Prostate gland (tissue), 2 donors: ENCODE measurements around the gene LEKR1. TPM values are rescaled to one million over a fixed set of nuclear protein-coding genes. Genes with fewer than 3 reads are reported as not detected.

Source experiments
- DNase-seq: peaks from one replicate; pipeline ENCODE4 v3.0.0-alpha.2; 2019; ENCODE audit warnings: low spot score
- H3K27ac ChIP-seq, 2 donors: fragments of 200-600 bp; sonication (generic); 2 replicates each; pipeline ENCODE4 v1.5.1; 2017 to 2019
- H3K27me3 ChIP-seq: fragments of 200-600 bp; sonication (generic); replicated peaks from 2 replicates; pipeline ENCODE4 v1.5.1; 2019; ENCODE audit not compliant: insufficient read depth
- H3K36me3 ChIP-seq, 2 donors: fragments of 200-600 bp; sonication (generic); 1 replicate in 1 of 2; 2 replicates in 1 of 2; pipeline versions ENCODE4 v1.5.1 to v1.8.1; 2017 to 2019
- H3K4me1 ChIP-seq: fragments of 200-600 bp; sonication (generic); replicated peaks from 2 replicates; pipeline ENCODE4 v1.5.1; 2019
- H3K4me3 ChIP-seq, 2 donors: fragments of 200-600 bp; sonication (generic); 2 replicates each; pipeline ENCODE4 v1.5.1; 2017 to 2019
- H3K9me3 ChIP-seq: fragments of 200-600 bp; sonication (generic); 2 replicates; pipeline ENCODE4 v1.5.1; 2017
- POLR2A ChIP-seq: fragments of 450-650 bp; IDR thresholded peaks from one replicate; pipeline ENCODE4 v1.6.1; 2016; ENCODE audit warnings: antibody characterized with exemption, mild to moderate bottlenecking
- POLR2AphosphoS5 ChIP-seq: sonication (generic); formaldehyde crosslinking; IDR thresholded peaks from one replicate; pipeline ENCODE4 v1.6.1; 2017; ENCODE audit warnings: antibody characterized with exemption
- WGBS: methylation state at CpG from one replicate; pipeline ENCODE4 v1.1.5; 2018; 5-methylcytosine and 5-hydroxymethylcytosine counted together
- intact Hi-C: fragments of 100-400 bp; cut with DNase I; formaldehyde crosslinking; loops from one replicate; pipeline ENCODE4 v1.14.2; 2022
- total RNA-seq, 2 donors: library from RNA; depleted of rRNA; stranded (reverse); fragments of >200 nt; gene quantifications; one replicate each; pipeline ENCODE4 v1.1.0, GENCODE V29; 2016
- TF ChIP-seq, protein P1 (sequence below), 4 experiments: fragments of 200-600 bp in 2 of 4; fragments of 450-650 bp in 2 of 4; sonication (generic) in 2 of 4; IDR thresholded peaks; 1 replicate in 3 of 4; 2 replicates in 1 of 4; pipeline ENCODE4 v1.5.1; 2016 to 2019; ENCODE audit warnings: antibody characterized with exemption in 4 of 4, mild to moderate bottlenecking in 2 of 4, moderate library complexity in 2 of 4

LEKR1 gene
- total RNA-seq, 2 donors from 2014 or later: 2.2 to 4.4 TPM

DNA sequence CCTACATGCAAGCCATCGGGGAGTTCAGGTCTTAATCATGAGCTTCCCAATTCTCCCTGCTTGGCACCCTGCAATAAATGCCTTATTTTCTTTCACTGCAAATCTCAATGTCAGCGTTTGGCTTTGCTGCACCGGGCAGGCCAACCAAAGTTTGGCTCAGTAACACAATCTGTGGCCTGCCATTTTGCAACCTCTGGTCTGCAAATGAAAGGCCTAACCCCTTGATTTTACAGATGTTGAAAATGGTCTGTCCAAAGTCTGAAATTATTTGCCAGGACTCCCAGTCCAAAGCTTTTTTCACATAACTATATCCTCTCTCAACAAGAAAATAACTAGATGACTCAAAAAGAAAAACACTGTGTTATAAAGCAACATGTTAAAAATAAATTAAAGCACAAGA is 34.0 kb upstream of the LEKR1 start:
- H3K4me1 ChIP-seq: no peaks in the 10 kb centered on the region
- DNase-seq: no peak
- TF ChIP-seq POLR2AphosphoS5: no peak
- TF ChIP-seq, protein P1, sequence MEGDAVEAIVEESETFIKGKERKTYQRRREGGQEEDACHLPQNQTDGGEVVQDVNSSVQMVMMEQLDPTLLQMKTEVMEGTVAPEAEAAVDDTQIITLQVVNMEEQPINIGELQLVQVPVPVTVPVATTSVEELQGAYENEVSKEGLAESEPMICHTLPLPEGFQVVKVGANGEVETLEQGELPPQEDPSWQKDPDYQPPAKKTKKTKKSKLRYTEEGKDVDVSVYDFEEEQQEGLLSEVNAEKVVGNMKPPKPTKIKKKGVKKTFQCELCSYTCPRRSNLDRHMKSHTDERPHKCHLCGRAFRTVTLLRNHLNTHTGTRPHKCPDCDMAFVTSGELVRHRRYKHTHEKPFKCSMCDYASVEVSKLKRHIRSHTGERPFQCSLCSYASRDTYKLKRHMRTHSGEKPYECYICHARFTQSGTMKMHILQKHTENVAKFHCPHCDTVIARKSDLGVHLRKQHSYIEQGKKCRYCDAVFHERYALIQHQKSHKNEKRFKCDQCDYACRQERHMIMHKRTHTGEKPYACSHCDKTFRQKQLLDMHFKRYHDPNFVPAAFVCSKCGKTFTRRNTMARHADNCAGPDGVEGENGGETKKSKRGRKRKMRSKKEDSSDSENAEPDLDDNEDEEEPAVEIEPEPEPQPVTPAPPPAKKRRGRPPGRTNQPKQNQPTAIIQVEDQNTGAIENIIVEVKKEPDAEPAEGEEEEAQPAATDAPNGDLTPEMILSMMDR (IDR thresholded peaks at IDR 0.05): no peak
- no peak for TF ChIP-seq POLR2A
- no peak overlapping the region for H3K27ac ChIP-seq
- intact Hi-C loops: no loop called here
- H3K36me3 ChIP-seq: no peaks in the 10 kb centered on the region
- no peak overlapping the region for H3K4me3 ChIP-seq
- H3K9me3 ChIP-seq: no peaks in the 10 kb centered on the region
- WGBS: 87% methylated on average over 3 of the region's 3 CpGs
- H3K27me3 ChIP-seq: no peaks in the 10 kb centered on the region

DNA sequence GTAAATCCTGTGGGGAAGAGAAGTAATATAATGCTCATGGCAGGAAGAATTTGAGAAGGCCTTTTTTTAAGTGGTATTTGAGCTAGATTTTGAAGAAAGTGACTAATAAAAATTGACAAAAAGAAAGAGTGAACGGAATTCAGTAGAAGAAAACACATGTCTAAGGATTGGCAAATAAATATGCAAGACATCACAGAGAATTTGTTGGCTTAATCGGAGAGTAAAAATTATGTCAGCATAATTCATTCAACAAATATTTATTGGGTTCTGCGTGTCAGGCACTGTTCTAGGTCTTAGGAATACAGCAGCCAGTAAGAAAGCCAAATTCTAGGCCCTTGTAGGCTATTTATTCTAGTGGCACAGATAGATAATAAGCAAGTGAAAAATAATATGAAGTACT is 33.6 kb upstream of the LEKR1 start:
- 47% methylated on average over 3 of the region's 3 CpGs for WGBS
- no peak for DNase-seq
- intact Hi-C loops: no loop called here

DNA sequence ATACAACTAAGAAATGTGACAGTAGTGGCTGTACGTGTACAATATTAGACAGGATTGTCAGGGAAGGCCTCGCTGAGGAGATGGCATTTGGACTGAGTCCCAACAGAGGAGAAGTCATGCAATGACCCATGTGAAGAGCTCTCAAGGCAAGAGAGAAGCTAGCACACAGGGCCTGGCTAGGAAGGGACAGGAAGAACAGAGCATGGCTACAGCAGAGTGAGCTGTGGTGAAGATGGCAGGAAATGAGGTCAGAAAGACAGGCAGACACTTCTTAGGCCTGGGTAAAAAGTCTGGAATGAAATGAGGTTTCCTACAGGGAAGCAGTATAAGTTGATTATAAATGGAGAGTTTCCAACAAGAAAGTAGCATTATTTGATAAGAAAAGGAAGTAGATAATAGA is 33.2 kb upstream of the LEKR1 start:
- H3K4me1 ChIP-seq: no peaks in the 10 kb centered on the region
- no peak overlapping the region for H3K27ac ChIP-seq
- 89% methylated on average over 2 of the region's 2 CpGs for WGBS
- TF ChIP-seq, protein P1 (IDR thresholded peaks at IDR 0.05): no peak
- TF ChIP-seq POLR2AphosphoS5: no peak
- no peak for TF ChIP-seq POLR2A
- DNase-seq: no peak
- no peaks in the 10 kb centered on the region for H3K36me3 ChIP-seq
- intact Hi-C loops: no loop called here
- no peaks in the 10 kb centered on the region for H3K9me3 ChIP-seq
- H3K27me3 ChIP-seq: no peaks in the 10 kb centered on the region
- H3K4me3 ChIP-seq: no peak overlapping the region

More for the DNA sequence above, 33.6 kb upstream of the LEKR1 start:
- no peaks in the 10 kb centered on the region for H3K36me3 ChIP-seq
- TF ChIP-seq, protein P1 (IDR thresholded peaks at IDR 0.05): no peak
- TF ChIP-seq POLR2A: no peak
- TF ChIP-seq POLR2AphosphoS5: no peak
- no peak overlapping the region for H3K4me3 ChIP-seq
- no peaks in the 10 kb centered on the region for H3K4me1 ChIP-seq
- no peaks in the 10 kb centered on the region for H3K27me3 ChIP-seq
- no peak overlapping the region for H3K27ac ChIP-seq
- no peaks in the 10 kb centered on the region for H3K9me3 ChIP-seq

DNA sequence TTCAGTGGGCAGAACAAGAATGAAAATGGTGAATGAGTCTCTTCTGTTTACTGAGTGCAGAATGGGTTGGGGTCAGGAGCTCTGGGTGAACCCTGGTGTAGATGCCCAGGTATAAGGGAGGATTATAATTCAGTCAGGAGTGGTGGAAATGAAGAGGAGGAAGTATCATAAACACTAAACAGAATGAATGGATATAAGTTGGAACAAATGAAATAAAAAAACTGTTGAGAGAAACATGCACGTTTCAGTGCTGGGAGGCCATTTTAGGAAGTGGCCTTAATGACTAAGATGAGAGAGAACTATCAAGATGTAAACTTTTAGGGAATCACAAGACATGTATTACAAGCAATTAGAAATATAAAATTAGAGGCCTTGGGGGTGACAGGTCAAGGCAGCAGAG is 32.8 kb upstream of the LEKR1 start:
- Histone ChIP-seq H3K27ac (no peak overlapping the region), H3K9me3 (no peaks in the 10 kb centered on the region), H3K27me3 (no peaks in the 10 kb centered on the region), H3K36me3 (no peaks in the 10 kb centered on the region), H3K4me1 (no peaks in the 10 kb centered on the region), H3K4me3 (no peak overlapping the region)
- TF ChIP-seq POLR2AphosphoS5: no peak
- TF ChIP-seq, protein P1 (IDR thresholded peaks at IDR 0.05): no peak
- intact Hi-C loops: no loop called here
- 73% methylated on average over 1 of the region's 1 CpG for WGBS
- no peak for DNase-seq

DNA sequence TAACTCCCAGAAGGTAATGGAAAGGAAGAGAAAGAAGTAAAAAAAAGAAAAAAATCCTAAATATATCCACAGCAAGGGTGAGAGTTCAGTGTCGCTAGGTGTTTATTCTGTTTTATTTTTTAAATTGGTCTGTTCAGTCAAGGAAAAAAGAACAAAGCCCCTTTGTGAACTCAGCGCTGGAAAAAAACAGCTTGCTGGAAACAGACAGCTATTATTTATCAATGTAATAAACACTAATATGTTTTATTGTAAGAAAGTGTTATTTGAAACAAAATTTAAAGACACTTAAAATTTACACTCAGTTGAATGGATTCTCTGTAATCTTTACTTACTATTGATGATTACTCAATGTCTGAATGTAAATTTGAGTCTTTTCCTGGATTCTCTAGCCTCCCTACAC is 32.3 kb upstream of the LEKR1 start:
- no peak for DNase-seq
- H3K9me3 ChIP-seq: no peaks in the 10 kb centered on the region
- 83% methylated on average over 2 of the region's 2 CpGs for WGBS
- H3K4me1 ChIP-seq: no peaks in the 10 kb centered on the region
- TF ChIP-seq POLR2AphosphoS5 (no peak), POLR2A (no peak)
- TF ChIP-seq, protein P1 (IDR thresholded peaks at IDR 0.05): no peak
- H3K27me3 ChIP-seq: no peaks in the 10 kb centered on the region
- no peaks in the 10 kb centered on the region for H3K36me3 ChIP-seq
- no peak overlapping the region for H3K27ac ChIP-seq
- H3K4me3 ChIP-seq: no peak overlapping the region
- intact Hi-C loops: no loop called here
